Measurements from ENCODE around the gene DGKG.

- TF ChIP-seq POLR2A (IDR thresholded peaks at IDR 0.05) (no peak), CTCF (IDR thresholded peaks at IDR 0.05) (no peak)
These were observed 251.9 kb downstream of the DGKG start for GRCh38 chr3:186109897-186110803.
